Subcutaneous abdominal adipose tissue (tissue), 5 donors: Measurements from ENCODE around the gene EAF2.

Source experiments
- H3K27ac ChIP-seq: one replicate; pipeline ENCODE4 v1.7.0; 2013; ENCODE audit warnings: low read depth, mild to moderate bottlenecking, inconsistent platforms, low read length, moderate library complexity
- H3K27me3 ChIP-seq, 5 donors: one replicate each; pipeline ENCODE4 v1.7.0; 2013; ENCODE audit warnings: low read length in 5 of 5, inconsistent platforms in 1 of 5; ENCODE audit not compliant: control insufficient read depth in 5 of 5, insufficient read depth in 4 of 5
- H3K36me3 ChIP-seq, 5 donors: one replicate each; pipeline ENCODE4 v1.7.0; 2013; ENCODE audit warnings: low read length in 5 of 5; ENCODE audit not compliant: control insufficient read depth in 5 of 5, insufficient read depth in 5 of 5
- H3K4me1 ChIP-seq, 5 donors: one replicate each; pipeline ENCODE4 v1.7.0; 2013; ENCODE audit warnings: low read length in 5 of 5, mild to moderate bottlenecking in 3 of 5, moderate library complexity in 1 of 5; ENCODE audit not compliant: control insufficient read depth in 5 of 5, insufficient read depth in 5 of 5
- H3K4me3 ChIP-seq, 5 donors: one replicate each; pipeline ENCODE4 v1.7.0; 2013; ENCODE audit warnings: low read length in 5 of 5, low read depth in 1 of 5
- H3K9ac ChIP-seq, 5 donors: one replicate each; pipeline ENCODE4 v1.7.0; 2013; ENCODE audit warnings: low read length in 5 of 5, mild to moderate bottlenecking in 4 of 5, moderate library complexity in 3 of 5
- H3K9me3 ChIP-seq, 5 donors: one replicate each; pipeline ENCODE4 v1.7.0; 2013; ENCODE audit warnings: low read length in 5 of 5; ENCODE audit not compliant: control insufficient read depth in 5 of 5
- donor health status: healthy.
- donor health status: healthy.
- donor health status: healthy.
- donor health status: healthy.
- donor health status: healthy.

EAF2 gene

DNA sequence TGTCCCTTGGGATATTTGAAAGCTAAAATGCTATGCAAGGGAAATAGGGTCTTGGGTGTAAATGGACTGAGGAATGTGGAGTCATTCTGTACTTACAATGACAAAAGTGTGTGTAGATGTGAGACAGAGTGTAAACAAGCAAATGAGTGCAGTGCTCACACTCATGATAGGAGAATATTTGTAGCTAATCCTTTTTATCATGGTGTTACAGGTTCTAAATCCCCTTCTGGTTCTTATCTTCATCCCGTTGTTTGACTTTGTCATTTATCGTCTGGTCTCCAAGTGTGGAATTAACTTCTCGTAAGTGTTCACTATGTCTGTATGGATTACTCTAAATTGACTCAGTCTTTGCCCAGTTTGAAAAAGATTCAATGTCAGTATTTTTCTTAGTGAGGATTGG, 89.7 kb downstream of the EAF2 start:
- H3K4me1 ChIP-seq: no peaks in the 10 kb centered on the region
- peaks cover 0 to 19% (median 5%) of the 10 kb centered on the region in 5 donors for H3K36me3 ChIP-seq
- no peaks in the 10 kb centered on the region for H3K9me3 ChIP-seq
- H3K27me3 ChIP-seq: no peaks in the 10 kb centered on the region
- no peak overlapping the region for H3K9ac ChIP-seq
- H3K4me3 ChIP-seq: no peak overlapping the region
- H3K27ac ChIP-seq: no peak overlapping the region

GRCh38 chr3:121926380-121926779, 91.4 kb downstream of the EAF2 start:
- Histone ChIP-seq H3K9ac (no peak overlapping the region), H3K9me3 (no peaks in the 10 kb centered on the region), H3K4me3 (no peak overlapping the region), H3K4me1 (no peaks in the 10 kb centered on the region), H3K27ac (no peak overlapping the region), H3K36me3 (peaks cover 0 to 20% (median 5%) of the 10 kb centered on the region in 5 donors), H3K27me3 (no peaks in the 10 kb centered on the region)
